Gastrocnemius medialis (tissue), 4 donors: ENCODE data around the gene OTUB1.

Experiments used
- CTCF ChIP-seq, 5 experiments: fragments of 450-650 bp in 3 of 5; fragments of 200-600 bp in 2 of 5; sonication (generic) in 2 of 5; IDR thresholded peaks in 4 of 5; conservative IDR thresholded peaks in 1 of 5; 1 replicate in 4 of 5; 2 replicates in 1 of 5; pipeline ENCODE4 v1.5.1; 2016 to 2019; ENCODE audit warnings: antibody characterized with exemption in 5 of 5, mild to moderate bottlenecking in 3 of 5, moderate library complexity in 3 of 5
- POLR2A ChIP-seq, 2 donors: fragments of 450-650 bp; IDR thresholded peaks; one replicate each; pipeline ENCODE4 v1.6.1; 2017; ENCODE audit warnings: antibody characterized with exemption in 2 of 2, mild to moderate bottlenecking in 2 of 2, moderate library complexity in 2 of 2

- TF ChIP-seq CTCF (IDR thresholded peaks at IDR 0.05 in 4 of 5, conservative IDR thresholded peaks at IDR 0.05 in 1 of 5) (no peak), POLR2A (IDR thresholded peaks at IDR 0.05) (no peak)
Observed at GRCh38 chr11:63942803-63943202, 43.4 kb upstream of the OTUB1 start.
